ENCODE results near the gene UBN2.

Gene UBN2

DNA sequence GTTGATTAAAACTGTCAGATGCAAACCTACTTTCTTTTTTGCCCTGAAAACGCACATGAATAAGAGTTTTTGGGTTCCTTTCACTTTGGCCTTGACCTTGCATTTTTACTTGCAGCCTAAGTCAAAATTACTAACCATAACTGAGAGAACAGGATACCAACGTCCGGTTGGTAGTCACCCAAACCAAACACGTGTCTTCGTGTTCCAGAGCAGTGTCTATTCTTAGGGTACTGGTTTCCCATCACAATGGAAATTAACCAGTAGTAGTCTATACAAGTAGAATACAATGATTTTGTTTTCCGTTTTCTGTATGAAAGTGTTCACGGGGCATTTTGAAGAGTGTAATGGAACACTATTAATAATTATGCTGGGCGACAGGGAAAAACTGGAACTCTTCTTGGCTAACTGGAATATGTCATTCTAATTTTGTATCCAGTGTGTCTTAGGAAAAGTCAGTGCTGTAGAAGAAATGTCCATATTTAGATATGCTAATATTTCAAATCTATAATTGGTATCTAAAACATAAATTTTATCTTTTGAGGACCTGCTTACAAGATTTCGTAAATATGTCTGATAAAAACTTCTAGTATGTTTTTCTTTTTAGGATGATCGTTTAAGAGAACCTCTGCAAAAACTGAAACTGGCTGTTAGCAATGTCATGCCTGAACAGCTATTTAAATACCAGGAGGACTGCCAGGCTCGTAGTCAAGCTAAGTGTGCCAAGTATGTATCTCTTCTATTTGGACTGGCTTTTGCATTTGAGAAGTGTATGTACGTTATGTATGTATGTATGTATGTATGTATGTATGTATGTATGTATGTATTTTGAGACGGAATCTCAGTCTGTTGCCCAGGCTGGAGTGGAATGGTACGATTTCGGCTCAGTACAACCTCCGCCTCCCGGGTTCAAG is 40.9 kb downstream of the UBN2 start:
- TF ChIP-seq, protein P1, sequence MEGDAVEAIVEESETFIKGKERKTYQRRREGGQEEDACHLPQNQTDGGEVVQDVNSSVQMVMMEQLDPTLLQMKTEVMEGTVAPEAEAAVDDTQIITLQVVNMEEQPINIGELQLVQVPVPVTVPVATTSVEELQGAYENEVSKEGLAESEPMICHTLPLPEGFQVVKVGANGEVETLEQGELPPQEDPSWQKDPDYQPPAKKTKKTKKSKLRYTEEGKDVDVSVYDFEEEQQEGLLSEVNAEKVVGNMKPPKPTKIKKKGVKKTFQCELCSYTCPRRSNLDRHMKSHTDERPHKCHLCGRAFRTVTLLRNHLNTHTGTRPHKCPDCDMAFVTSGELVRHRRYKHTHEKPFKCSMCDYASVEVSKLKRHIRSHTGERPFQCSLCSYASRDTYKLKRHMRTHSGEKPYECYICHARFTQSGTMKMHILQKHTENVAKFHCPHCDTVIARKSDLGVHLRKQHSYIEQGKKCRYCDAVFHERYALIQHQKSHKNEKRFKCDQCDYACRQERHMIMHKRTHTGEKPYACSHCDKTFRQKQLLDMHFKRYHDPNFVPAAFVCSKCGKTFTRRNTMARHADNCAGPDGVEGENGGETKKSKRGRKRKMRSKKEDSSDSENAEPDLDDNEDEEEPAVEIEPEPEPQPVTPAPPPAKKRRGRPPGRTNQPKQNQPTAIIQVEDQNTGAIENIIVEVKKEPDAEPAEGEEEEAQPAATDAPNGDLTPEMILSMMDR (conservative IDR thresholded peaks at IDR 0.05; ENCODE audit: low read depth, low read length): no peak
- no peak overlapping the region for H3K4me3 ChIP-seq (ENCODE audit: low read depth, low read length)
- no peak for DNase-seq (ENCODE audit: low read depth)

DNA sequence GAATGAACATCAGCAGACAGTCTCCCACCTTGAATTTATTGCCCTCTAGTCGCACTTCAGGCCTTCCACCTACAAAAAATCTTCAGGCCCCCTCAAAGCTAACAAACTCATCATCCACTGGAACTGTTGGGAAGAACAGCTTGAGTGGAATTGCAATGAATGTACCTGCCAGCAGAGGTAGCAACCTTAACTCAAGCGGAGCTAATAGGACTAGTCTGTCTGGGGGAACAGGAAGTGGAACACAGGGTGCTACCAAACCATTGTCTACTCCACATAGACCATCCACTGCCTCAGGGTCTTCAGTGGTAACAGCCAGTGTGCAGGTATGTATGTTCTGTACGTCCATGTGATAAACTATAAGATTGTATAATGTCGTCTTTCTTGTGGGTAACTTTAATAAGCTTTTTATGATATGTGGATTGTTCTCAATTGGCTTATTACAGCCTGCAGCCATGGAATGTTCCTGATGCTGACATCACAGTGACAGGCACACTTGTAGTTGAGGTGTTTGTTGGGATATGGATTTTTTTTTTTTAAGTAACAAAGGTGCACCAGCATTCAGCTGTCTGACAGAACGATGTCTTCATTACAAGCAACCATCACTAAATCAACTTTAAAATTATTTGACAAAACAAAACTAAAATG is 53.3 kb downstream of the UBN2 start:
- TF ChIP-seq, protein P1 (conservative IDR thresholded peaks at IDR 0.05; ENCODE audit: low read depth, low read length): no peak
- no peak overlapping the region for H3K4me3 ChIP-seq (ENCODE audit: low read depth, low read length)
- DNase-seq (ENCODE audit: low read depth): no peak

DNA sequence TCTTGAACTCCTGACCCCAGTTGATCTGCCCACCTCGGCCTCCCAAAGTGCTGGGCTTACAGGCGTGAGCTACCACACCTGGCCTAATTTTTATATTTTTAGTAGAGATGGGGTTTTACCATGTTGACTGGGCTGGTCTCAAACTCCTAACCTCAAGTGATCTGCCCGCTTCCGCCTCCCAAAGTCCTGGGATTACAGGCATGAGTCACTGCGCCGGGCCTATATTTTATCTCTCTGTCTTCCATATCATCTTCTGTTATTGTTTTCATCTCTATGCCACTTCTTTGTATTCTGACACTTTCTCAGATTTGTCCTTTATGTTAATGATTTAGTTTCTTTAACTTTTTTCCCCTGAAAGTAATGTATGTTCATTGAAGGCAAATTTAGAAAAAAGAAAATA is 55.1 kb downstream of the UBN2 start:
- no peak overlapping the region for H3K4me3 ChIP-seq (ENCODE audit: low read depth, low read length)
- no peak for DNase-seq (ENCODE audit: low read depth)
- TF ChIP-seq, protein P1 (conservative IDR thresholded peaks at IDR 0.05; ENCODE audit: low read depth, low read length): no peak

DNA sequence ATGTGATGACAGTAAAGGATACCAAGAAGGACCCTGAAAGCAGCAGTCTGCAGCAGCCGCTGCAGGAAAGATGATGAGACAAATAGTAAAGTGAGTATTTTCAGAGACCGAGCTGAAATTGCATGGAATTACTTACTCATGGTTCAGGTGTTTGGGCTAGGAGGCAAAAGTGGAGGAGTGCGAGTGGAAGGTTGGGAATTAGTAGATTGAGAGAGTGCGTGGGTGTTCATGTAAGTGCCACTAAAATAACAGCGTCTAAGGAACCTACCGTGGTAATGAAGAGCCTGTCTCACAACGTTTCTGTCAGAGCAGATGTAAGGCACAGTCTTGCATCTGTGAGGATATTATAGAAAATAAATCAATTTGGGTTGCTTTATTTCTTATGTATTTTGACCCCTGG is 61.8 kb downstream of the UBN2 start:
- H3K4me3 ChIP-seq (ENCODE audit: low read depth, low read length): no peak overlapping the region
- TF ChIP-seq, protein P1 (conservative IDR thresholded peaks at IDR 0.05; ENCODE audit: low read depth, low read length): no peak

DNA sequence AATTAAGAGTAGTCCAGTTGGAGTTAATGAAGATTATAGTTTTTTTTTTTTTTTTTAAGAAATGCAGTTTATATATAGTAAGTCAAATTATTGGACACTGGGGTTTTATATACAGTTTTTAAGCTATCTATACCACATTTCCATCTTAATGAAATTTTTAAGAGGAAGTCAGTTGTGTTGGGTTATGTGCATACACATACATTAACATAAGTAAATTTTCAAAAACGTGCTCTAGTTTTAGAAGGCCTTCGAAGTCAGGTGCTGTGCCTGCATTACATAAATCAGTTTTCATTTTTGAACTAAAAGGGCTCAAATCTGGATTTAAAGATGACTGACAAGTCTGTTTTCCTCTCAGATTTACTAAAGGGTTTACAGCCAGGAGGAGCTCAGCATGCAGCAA is 62.5 kb downstream of the UBN2 start:
- TF ChIP-seq, protein P1 (conservative IDR thresholded peaks at IDR 0.05; ENCODE audit: low read depth, low read length): no peak
- H3K4me3 ChIP-seq (ENCODE audit: low read depth, low read length): no peak overlapping the region
- no peak for DNase-seq (ENCODE audit: low read depth)

More for the DNA sequence above, 61.8 kb downstream of the UBN2 start:
- DNase-seq (ENCODE audit: low read depth): no peak

DNA sequence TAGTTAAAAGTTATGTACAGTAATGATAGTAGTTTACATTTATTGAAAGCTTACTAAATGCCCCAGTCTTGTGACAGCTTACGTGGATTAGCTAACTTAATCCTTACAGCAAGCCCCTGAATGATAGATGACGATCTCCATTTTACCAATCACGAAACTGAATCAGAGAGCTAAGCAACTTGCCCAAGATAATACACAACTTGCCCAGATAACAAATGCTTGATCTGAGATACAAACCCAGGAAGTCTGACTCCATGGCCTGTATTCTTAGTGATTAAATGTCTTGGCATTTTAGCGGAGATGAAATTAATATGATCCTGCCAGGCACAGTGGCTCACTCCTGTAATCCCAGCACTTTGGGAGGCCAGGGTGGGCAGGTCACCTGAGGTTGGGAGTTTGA is 63.2 kb downstream of the UBN2 start:
- no peak for DNase-seq (ENCODE audit: low read depth)
- TF ChIP-seq, protein P1 (conservative IDR thresholded peaks at IDR 0.05; ENCODE audit: low read depth, low read length): no peak
- no peak overlapping the region for H3K4me3 ChIP-seq (ENCODE audit: low read depth, low read length)
